Measurements from ENCODE around the gene SUSD6.
A peak's percentile ranks its signal among the peaks of the same experiment; 100 is the strongest.

Gene SUSD6

GRCh38 chr14:69632593-69633151 lies 21.3 kb downstream of the SUSD6 start:
- no peak overlapping the region for H3K4ac ChIP-seq (ENCODE audit: low read depth in 1 of 2, low read length in 2 of 2)
- H3K9me3 ChIP-seq (ENCODE audit: control insufficient read depth, low read length): no peaks in the 10 kb centered on the region
- H3K27ac ChIP-seq (ENCODE audit: low read length, poor library complexity, severe bottlenecking): peak overlapping the region; percentile 11
- 89% methylated on average over 6 of the region's 6 CpGs for WGBS
- peaks cover 19% of the 10 kb centered on the region for H3K4me1 ChIP-seq (ENCODE audit: control insufficient read depth, insufficient read depth, low read depth, low read length)
- peak overlapping the region; percentile 9 for H2AK5ac ChIP-seq (ENCODE audit: low read length, severe bottlenecking)
- peak overlapping the region in 1 of 2 experiments; percentile 37 for H3K18ac ChIP-seq (ENCODE audit: low read depth in 1 of 2, low read length in 2 of 2)
- DNase-seq: no peak
- no peak overlapping the region for H2AFZ ChIP-seq (ENCODE audit: low read depth, low read length)
- H2BK5ac ChIP-seq (ENCODE audit: low read depth, low read length, poor library complexity, severe bottlenecking): no peak overlapping the region
- H4K91ac ChIP-seq (ENCODE audit: low read length): no peak overlapping the region
- H2BK120ac ChIP-seq (ENCODE audit: low read depth, low read length): no peak overlapping the region
- no peak overlapping the region for H3K14ac ChIP-seq (ENCODE audit: low read length in 2 of 2)
- H3K4me3 ChIP-seq (ENCODE audit: insufficient read depth in 1 of 2, low read depth in 1 of 2, low read length in 2 of 2): no peak overlapping the region
- no peak overlapping the region for H4K8ac ChIP-seq (ENCODE audit: low read length)
- no peak overlapping the region for H2BK12ac ChIP-seq (ENCODE audit: low read length in 2 of 2)
- no peaks in the 10 kb centered on the region for H3K36me3 ChIP-seq (ENCODE audit: control insufficient read depth in 1 of 2, insufficient read depth in 2 of 2, low read depth in 1 of 2, low read length in 2 of 2)
- no peak overlapping the region for H3K4me2 ChIP-seq (ENCODE audit: low read length, poor library complexity, severe bottlenecking)
- H3K79me1 ChIP-seq (replicated peaks; ENCODE audit: low read length, poor library complexity, severe bottlenecking): peaks cover 45% of the 10 kb centered on the region
- H3K27me3 ChIP-seq (ENCODE audit: control insufficient read depth in 1 of 2, insufficient read depth in 1 of 2, low read length in 2 of 2): no peaks in the 10 kb centered on the region
- H2BK15ac ChIP-seq (ENCODE audit: low read depth, poor library complexity, severe bottlenecking): no peak overlapping the region
- H3K9ac ChIP-seq (ENCODE audit: low read length): no peak overlapping the region
- no peak overlapping the region for H3K23ac ChIP-seq (ENCODE audit: low read length in 2 of 2)

GRCh38 chr14:69633238-69633637 lies 21.8 kb downstream of the SUSD6 start:
- Histone ChIP-seq H3K79me1 (replicated peaks; ENCODE audit: low read length, poor library complexity, severe bottlenecking) (peaks cover 45% of the 10 kb centered on the region), H3K4me2 (ENCODE audit: low read length, poor library complexity, severe bottlenecking) (no peak overlapping the region), H3K36me3 (ENCODE audit: control insufficient read depth in 1 of 2, insufficient read depth in 2 of 2, low read depth in 1 of 2, low read length in 2 of 2) (no peaks in the 10 kb centered on the region), H2BK120ac (ENCODE audit: low read depth, low read length) (no peak overlapping the region), H3K9me3 (ENCODE audit: control insufficient read depth, low read length) (no peaks in the 10 kb centered on the region), H2AK5ac (ENCODE audit: low read length, severe bottlenecking) (no peak overlapping the region), H2BK15ac (ENCODE audit: low read depth, poor library complexity, severe bottlenecking) (no peak overlapping the region), H3K27me3 (ENCODE audit: control insufficient read depth in 1 of 2, insufficient read depth in 1 of 2, low read length in 2 of 2) (no peaks in the 10 kb centered on the region), H3K4ac (ENCODE audit: low read depth in 1 of 2, low read length in 2 of 2) (no peak overlapping the region), H3K23ac (ENCODE audit: low read length in 2 of 2) (no peak overlapping the region), H3K9ac (ENCODE audit: low read length) (no peak overlapping the region), H3K4me3 (ENCODE audit: insufficient read depth in 1 of 2, low read depth in 1 of 2, low read length in 2 of 2) (no peak overlapping the region), H2BK5ac (ENCODE audit: low read depth, low read length, poor library complexity, severe bottlenecking) (no peak overlapping the region), H2BK12ac (ENCODE audit: low read length in 2 of 2) (peak overlapping the region in 1 of 2 experiments; percentile 9), H4K8ac (ENCODE audit: low read length) (peak overlapping the region; percentile 7), H3K4me1 (ENCODE audit: control insufficient read depth, insufficient read depth, low read depth, low read length) (peaks cover 23% of the 10 kb centered on the region), H3K18ac (ENCODE audit: low read depth in 1 of 2, low read length in 2 of 2) (no peak overlapping the region), H3K27ac (ENCODE audit: low read length, poor library complexity, severe bottlenecking) (peak overlapping the region; percentile 11), H3K14ac (ENCODE audit: low read length in 2 of 2) (no peak overlapping the region), H2AFZ (ENCODE audit: low read depth, low read length) (no peak overlapping the region), H4K91ac (ENCODE audit: low read length) (no peak overlapping the region)
- no peak for DNase-seq
- WGBS: 33% methylated on average over 2 of the region's 4 CpGs

GRCh38 chr14:69635981-69636639 lies 24.7 kb downstream of the SUSD6 start:
- H2BK15ac ChIP-seq (ENCODE audit: low read depth, poor library complexity, severe bottlenecking): no peak overlapping the region
- H3K9me3 ChIP-seq (ENCODE audit: control insufficient read depth, low read length): peaks cover 4% of the 10 kb centered on the region
- no peak overlapping the region for H2BK120ac ChIP-seq (ENCODE audit: low read depth, low read length)
- 92% methylated on average over 4 of the region's 4 CpGs for WGBS
- H2BK12ac ChIP-seq (ENCODE audit: low read length in 2 of 2): peak overlapping the region; percentile 41 to 65
- peaks cover 48% of the 10 kb centered on the region for H3K79me1 ChIP-seq (replicated peaks; ENCODE audit: low read length, poor library complexity, severe bottlenecking)
- peak overlapping the region in 1 of 2 experiments; percentile 73 for H3K14ac ChIP-seq (ENCODE audit: low read length in 2 of 2)
- H3K4me1 ChIP-seq (ENCODE audit: control insufficient read depth, insufficient read depth, low read depth, low read length): peaks cover 26% of the 10 kb centered on the region
- peak overlapping the region in 1 of 2 experiments; percentile 15 for H3K4ac ChIP-seq (ENCODE audit: low read depth in 1 of 2, low read length in 2 of 2)
- H3K27me3 ChIP-seq (ENCODE audit: control insufficient read depth in 1 of 2, insufficient read depth in 1 of 2, low read length in 2 of 2): no peaks in the 10 kb centered on the region
- peak overlapping the region in 1 of 2 experiments; percentile 73 for H3K18ac ChIP-seq (ENCODE audit: low read depth in 1 of 2, low read length in 2 of 2)
- no peak overlapping the region for H2AFZ ChIP-seq (ENCODE audit: low read depth, low read length)
- H3K27ac ChIP-seq (ENCODE audit: low read length, poor library complexity, severe bottlenecking): no peak overlapping the region
- peak overlapping the region in 1 of 2 experiments; percentile 9 for H3K23ac ChIP-seq (ENCODE audit: low read length in 2 of 2)
- H2BK5ac ChIP-seq (ENCODE audit: low read depth, low read length, poor library complexity, severe bottlenecking): no peak overlapping the region
- H3K4me2 ChIP-seq (ENCODE audit: low read length, poor library complexity, severe bottlenecking): no peak overlapping the region
- H3K36me3 ChIP-seq (ENCODE audit: control insufficient read depth in 1 of 2, insufficient read depth in 2 of 2, low read depth in 1 of 2, low read length in 2 of 2): no peaks in the 10 kb centered on the region
- no peak for DNase-seq
- peak overlapping the region; percentile 38 for H2AK5ac ChIP-seq (ENCODE audit: low read length, severe bottlenecking)
- peak overlapping the region; percentile 57 for H4K91ac ChIP-seq (ENCODE audit: low read length)
- no peak overlapping the region for H3K4me3 ChIP-seq (ENCODE audit: insufficient read depth in 1 of 2, low read depth in 1 of 2, low read length in 2 of 2)
- no peak overlapping the region for H4K8ac ChIP-seq (ENCODE audit: low read length)
- no peak overlapping the region for H3K9ac ChIP-seq (ENCODE audit: low read length)

- WGBS: 87% methylated on average over 7 of the region's 7 CpGs
These were observed 25.5 kb downstream of the SUSD6 start for GRCh38 chr14:69636718-69637480.

More at GRCh38 chr14:69636718-69637480, 25.5 kb downstream of the SUSD6 start:
- Histone ChIP-seq H2AK5ac (ENCODE audit: low read length, severe bottlenecking) (no peak overlapping the region), H4K8ac (ENCODE audit: low read length) (peak overlapping the region; percentile 0), H3K4me1 (ENCODE audit: control insufficient read depth, insufficient read depth, low read depth, low read length) (peaks cover 25% of the 10 kb centered on the region), H2BK5ac (ENCODE audit: low read depth, low read length, poor library complexity, severe bottlenecking) (no peak overlapping the region), H3K27ac (ENCODE audit: low read length, poor library complexity, severe bottlenecking) (no peak overlapping the region), H2BK120ac (ENCODE audit: low read depth, low read length) (peak overlapping the region; percentile 61), H3K79me1 (replicated peaks; ENCODE audit: low read length, poor library complexity, severe bottlenecking) (peaks cover 49% of the 10 kb centered on the region), H3K9ac (ENCODE audit: low read length) (no peak overlapping the region), H3K18ac (ENCODE audit: low read depth in 1 of 2, low read length in 2 of 2) (peak overlapping the region; percentile 23 to 44), H3K4me2 (ENCODE audit: low read length, poor library complexity, severe bottlenecking) (no peak overlapping the region), H2BK15ac (ENCODE audit: low read depth, poor library complexity, severe bottlenecking) (peak overlapping the region; percentile 60), H3K4me3 (ENCODE audit: insufficient read depth in 1 of 2, low read depth in 1 of 2, low read length in 2 of 2) (no peak overlapping the region), H3K4ac (ENCODE audit: low read depth in 1 of 2, low read length in 2 of 2) (peak overlapping the region in 1 of 2 experiments; percentile 27), H2BK12ac (ENCODE audit: low read length in 2 of 2) (peak overlapping the region in 1 of 2 experiments; percentile 73), H3K27me3 (ENCODE audit: control insufficient read depth in 1 of 2, insufficient read depth in 1 of 2, low read length in 2 of 2) (no peaks in the 10 kb centered on the region), H3K36me3 (ENCODE audit: control insufficient read depth in 1 of 2, insufficient read depth in 2 of 2, low read depth in 1 of 2, low read length in 2 of 2) (no peaks in the 10 kb centered on the region), H4K91ac (ENCODE audit: low read length) (peak overlapping the region; percentile 0), H3K23ac (ENCODE audit: low read length in 2 of 2) (no peak overlapping the region), H3K9me3 (ENCODE audit: control insufficient read depth, low read length) (peaks cover 6% of the 10 kb centered on the region), H3K14ac (ENCODE audit: low read length in 2 of 2) (peak overlapping the region in 1 of 2 experiments; percentile 0), H2AFZ (ENCODE audit: low read depth, low read length) (no peak overlapping the region)
- DNase-seq: no peak

Measured in mesenchymal stem cell (in vitro differentiated cells and primary cell).